ENCODE measurements around the gene CHDH.

Gene CHDH

GRCh38 chr3:53823026-53823955 lies 22.9 kb downstream of the CHDH start:
- no peak for DNase-seq

DNA sequence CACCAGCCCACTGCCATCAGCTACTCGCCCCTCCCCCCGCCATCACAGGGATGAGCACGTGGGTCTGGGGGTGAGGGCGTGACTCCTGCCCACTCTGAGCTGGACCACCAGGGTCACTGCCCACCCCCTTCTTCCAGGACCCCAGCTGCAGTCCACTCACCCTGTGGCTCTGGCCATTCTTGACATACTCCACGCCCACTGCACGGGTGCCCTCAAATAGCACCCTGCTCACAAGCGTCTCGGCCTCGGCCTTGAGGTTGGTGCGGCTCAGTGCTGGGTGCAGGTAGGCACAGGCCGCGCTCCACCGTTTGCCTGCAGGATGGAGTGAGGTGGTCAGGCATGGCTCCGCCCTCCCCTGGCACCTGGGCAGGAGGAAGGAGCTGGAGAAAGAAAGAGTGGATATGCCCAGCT lies 23.9 kb downstream of the CHDH start:
- DNase-seq: no peak

DNA sequence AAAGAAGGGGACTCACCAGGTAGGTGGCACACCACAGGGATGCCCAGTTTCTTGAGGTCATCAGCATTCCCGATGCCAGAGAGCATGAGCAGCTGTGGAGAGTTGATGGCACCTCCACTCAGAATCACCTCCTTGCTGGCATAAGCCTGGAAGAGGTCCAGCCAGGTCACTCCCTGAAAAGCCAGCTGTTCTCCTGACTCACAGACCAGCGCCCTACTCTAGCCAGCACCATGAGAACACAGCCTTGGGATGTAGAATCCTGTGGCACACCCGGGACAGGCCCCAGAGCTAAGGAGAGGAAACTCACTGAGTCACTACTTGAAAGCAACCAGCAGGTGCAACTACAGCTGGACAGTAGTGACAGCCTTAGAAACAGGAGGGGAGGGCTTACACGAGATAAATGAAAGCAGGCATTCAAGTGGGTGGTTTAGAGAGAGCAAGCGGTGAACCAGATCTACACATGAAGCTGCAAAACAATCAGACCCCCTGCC lies 24.5 kb downstream of the CHDH start:
- DNase-seq: no peak

DNA sequence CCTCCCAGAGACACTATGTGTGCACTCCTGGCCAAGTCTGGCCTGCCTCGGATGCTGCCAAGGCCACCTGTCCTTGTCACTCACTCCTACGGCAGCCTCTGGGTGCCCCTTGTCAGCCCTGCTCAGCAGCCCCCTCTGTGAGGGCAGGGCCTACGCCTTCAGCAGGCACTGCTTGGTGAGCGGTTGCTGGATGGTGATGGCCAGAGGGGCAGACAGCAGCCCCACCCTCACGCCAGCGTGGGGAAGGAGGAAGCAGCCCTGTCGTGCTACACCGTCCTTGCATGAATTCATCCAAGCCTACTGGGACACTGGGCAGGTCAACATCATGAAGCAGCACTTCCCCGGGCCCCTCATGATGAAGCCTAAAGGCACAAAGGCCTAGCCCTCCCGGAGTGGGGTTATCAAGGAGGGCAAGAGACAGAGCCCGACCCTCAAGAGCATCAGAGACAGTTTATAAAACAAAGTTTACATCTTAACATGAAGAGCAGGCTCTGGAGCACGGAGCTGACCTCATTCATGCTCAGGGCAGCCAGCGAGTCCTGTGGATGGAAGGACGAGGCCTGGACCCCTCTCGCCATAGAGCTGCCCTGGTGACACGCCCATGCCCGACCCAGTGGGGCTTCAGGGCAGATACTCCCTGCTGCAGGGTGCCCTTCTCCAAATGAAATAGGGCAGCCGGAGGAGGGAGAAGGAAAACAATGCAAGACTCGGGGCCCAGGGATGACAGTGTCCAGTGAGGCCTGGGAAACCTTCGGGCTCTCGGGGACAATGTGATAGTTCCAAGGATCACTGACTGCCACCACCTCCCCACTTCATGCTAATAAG lies 25.3 kb downstream of the CHDH start:
- no peak for DNase-seq

- no peak for DNase-seq
Measured at GRCh38 chr3:53820084-53820483, 26.1 kb downstream of the CHDH start.

GRCh38 chr3:53819163-53819868 lies 26.9 kb downstream of the CHDH start:
- no peak for DNase-seq

DNA sequence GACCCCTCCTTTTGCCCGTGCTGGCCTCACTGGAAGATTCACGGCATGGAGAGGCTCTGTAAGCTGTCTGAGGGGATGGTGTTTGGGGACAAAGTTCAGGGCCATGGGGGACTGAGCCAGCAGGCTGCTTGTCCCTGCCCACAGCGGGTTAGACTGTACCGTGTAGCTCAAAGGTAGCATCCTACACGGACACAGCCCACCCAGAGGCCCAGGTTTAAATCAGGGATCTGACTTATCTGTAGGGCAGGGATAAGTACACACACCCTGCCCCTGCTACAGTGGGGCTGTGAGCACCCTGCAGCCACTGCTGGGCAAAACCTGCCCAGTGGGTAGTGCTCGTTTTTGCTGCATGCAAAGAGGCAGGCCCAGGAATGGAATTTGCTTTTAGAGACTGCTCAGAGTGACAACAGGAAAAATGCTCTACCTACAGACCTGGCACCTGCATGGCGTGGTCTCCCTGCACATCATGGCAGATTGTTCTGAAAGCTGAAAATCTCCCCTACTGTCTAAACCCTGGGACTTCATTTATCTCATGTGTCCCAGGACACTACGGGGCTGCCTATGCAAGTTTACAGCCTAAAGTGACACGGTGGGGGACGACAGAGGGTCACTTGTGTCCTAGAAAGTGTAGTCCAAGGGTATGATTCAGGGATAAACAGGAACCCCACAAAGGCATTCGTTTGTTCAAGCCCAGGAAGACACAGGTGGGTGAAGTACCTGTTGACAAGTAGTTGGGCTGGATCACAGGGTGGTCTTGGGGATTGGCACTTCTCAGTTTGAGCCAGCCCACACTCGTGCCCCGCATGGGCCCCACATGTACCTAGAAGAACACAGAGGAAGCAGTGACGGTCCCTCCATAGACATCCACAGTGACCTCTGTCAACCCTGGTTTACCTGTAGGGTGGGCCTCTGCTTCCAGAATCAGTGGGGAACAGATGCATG lies 27.7 kb downstream of the CHDH start:
- no peak for DNase-seq

GRCh38 chr3:53817809-53818208 lies 28.4 kb downstream of the CHDH start:
- DNase-seq: no peak

- no peak for DNase-seq
Measured at GRCh38 chr3:53817211-53817610, 29.0 kb downstream of the CHDH start.

GRCh38 chr3:53816425-53816824 lies 29.8 kb downstream of the CHDH start:
- peak; percentile 65 for DNase-seq

DNA sequence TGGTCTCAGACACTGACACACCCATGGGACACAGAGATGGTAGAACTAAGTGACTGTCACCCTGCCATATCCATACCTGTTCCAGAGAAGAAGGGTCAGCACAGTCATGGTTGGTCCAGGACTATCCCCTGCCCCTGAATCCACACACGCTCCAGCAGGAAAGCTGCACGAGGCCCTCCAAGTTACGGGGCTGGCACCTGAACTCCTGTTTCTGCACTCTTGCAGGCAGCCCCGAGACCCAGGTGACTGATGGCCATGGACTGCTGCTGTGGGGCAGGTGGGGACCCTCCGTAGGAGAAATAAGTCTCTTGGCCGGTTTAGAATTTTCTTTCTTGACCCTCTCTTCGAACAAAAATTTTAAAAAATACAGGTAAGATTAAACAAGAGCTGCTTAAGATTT lies 30.6 kb downstream of the CHDH start:
- no peak for DNase-seq

DNA sequence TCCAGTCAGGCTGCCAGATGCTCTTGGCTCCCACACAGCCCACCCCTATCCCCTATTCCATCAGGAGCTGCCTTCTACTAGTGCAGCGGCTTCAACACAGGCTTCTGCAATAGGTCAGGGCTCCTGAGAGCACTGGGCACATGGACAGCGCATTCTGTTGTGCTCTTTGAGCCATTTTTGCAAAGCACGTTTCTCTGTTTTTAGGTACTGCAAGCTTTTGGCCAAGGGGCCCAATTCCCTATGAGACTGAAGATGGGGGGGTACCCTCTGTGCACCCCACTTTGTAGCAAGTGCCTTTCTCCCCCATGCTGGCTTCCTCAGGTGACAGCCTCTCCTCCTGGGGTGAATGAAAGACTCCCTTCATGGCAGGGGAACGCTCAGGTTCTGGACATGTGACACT lies 31.2 kb downstream of the CHDH start:
- DNase-seq: no peak

DNA sequence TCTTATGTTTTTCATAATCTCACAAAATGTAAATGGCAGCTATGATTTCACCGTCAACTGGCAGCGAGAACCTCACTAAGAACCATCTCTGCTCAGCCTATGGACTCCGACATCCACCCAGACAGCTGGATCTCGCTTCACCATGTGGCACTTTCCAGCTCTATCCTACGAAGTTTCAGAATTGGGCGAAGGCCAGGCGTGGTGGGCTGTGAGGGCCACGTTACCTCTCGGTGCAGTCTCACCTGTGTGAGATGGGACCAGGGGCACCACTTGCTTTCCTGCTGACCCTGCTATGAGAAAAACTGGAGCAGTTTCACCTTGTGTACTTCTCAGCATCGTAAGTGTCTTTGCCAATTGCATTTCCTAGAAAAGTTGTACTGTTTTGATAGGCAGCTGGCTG lies 32.3 kb downstream of the CHDH start:
- no peak for DNase-seq

- DNase-seq: no peak
Measured at GRCh38 chr3:53813229-53813628, 33.0 kb downstream of the CHDH start.

- DNase-seq: no peak
Measured at GRCh38 chr3:53812434-53812833, 33.8 kb downstream of the CHDH start.

- no peak for DNase-seq
Measured at GRCh38 chr3:53811143-53811927, 34.9 kb downstream of the CHDH start.

- no peak for DNase-seq
Measured at GRCh38 chr3:53809764-53810400, 36.3 kb downstream of the CHDH start.

DNA sequence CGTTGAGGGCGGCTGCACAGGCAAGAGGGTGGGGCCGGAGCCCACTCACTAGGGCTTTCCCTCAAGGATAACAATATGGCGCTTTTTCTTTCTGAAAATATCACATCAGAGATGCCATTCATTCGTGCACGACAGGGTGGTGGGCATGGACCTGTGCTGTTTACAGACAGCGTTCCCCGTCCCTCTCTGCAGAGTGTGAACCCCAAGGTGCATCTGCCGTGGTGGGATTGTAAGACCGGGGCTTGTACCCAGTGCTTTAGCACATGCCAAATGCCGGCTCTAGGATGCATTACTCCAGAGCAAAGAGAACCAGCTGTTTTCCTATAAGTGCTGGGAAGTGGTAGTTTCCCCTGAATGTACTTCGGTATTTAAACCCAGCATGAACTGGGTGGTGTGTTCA lies 37.0 kb downstream of the CHDH start:
- DNase-seq: no peak

DNA sequence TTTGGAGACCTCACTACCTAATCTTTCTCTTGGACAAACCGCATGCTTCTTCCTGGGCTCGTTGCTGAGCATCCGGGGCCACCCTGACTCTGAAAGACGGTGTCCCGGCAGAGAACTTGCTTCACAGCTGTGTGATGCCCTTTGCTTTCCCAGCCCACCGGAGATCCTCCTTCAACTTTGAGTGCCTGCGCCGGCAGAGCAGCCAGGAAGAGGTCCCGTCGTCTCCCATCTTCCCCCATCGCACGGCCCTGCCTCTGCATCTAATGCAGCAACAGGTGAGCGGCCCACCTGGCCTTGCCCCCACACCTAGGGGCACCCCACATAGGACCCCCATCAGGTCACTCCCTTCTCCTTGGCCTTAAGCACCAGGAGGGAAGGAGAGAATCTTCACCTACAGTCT lies 37.7 kb downstream of the CHDH start:
- no peak for DNase-seq

DNA sequence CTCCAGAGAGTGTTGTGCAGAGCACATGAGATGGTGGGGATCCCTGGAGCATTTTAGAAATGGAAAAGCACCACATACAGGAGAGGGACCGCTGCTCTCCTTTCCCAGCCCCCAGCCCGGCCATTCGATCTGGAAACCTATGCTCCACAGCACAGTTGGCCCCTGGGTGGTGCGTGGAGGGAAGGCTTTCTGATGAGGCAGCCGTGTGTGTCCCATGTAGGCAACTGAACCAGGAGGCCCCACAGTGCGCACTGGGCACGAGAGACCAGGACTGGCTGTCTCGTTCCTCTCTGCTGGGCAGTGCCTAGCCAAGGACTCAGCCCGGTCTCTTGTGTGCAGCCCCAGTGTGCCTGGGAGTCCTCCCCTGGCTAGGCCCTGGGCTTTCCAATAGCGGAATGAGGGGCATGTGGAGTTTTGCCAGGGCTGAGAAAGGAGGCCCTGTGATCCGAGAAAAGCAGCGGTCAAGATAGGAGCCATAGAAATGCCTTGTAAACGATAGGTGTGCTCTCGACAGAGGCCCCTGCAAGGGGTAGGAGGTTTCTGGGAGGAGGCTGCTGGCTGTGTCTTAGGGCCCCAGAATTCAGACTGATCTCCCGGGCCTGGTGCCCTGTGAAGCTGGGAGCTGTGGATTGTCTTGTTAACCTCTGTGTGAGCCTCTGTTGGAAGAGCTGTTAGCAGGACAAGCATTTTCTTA lies 39.0 kb downstream of the CHDH start:
- no peak for DNase-seq

Data from midbrain (tissue), 1 donor.